Thoracic aorta (tissue), 2 donors: ENCODE data around the gene FANCI. TPM values are rescaled to one million over a fixed set of nuclear protein-coding genes. Genes with fewer than 3 reads are reported as not detected.

Experiments
- ATAC-seq: fragments of 150-250 bp; one replicate; pipeline ENCODE4 v1.8.0; 2017; ENCODE audit warnings: low read depth; ENCODE audit not compliant: insufficient number of reproducible peaks, low FRiP score
- DNase-seq: peaks from one replicate; pipeline ENCODE4 v3.0.0-alpha.2; 2020; ENCODE audit warnings: low spot score
- H3K27ac ChIP-seq, 2 donors: fragments of 200-600 bp; sonication (generic); 1 replicate in 1 of 2; 2 replicates in 1 of 2; pipeline ENCODE4 v1.5.1; 2016; ENCODE audit warnings: mild to moderate bottlenecking in 2 of 2, moderate library complexity in 2 of 2
- H3K27me3 ChIP-seq: fragments of 200-600 bp; sonication (generic); replicated peaks from 2 replicates; pipeline ENCODE4 v1.6.0; 2016; ENCODE audit warnings: mild to moderate bottlenecking; ENCODE audit not compliant: insufficient read depth
- H3K36me3 ChIP-seq: fragments of 200-600 bp; sonication (generic); one replicate; pipeline ENCODE4 v1.5.1; 2016
- H3K4me1 ChIP-seq, 2 donors: fragments of 200-600 bp; sonication (generic); 1 replicate in 1 of 2; 2 replicates in 1 of 2; pipeline versions ENCODE4 v1.5.1 to v1.6.0; 2016; ENCODE audit warnings: low read depth in 2 of 2, mild to moderate bottlenecking in 1 of 2; ENCODE audit not compliant: control insufficient read depth in 1 of 2
- H3K4me3 ChIP-seq: fragments of 200-600 bp; sonication (generic); 2 replicates; pipeline ENCODE4 v1.5.1; 2016; ENCODE audit warnings: mild to moderate bottlenecking
- H3K9me3 ChIP-seq: fragments of 200-600 bp; sonication (generic); 2 replicates; pipeline ENCODE4 v1.5.1; 2016
- total RNA-seq, 2 donors: library from RNA; depleted of rRNA; stranded (reverse); fragments of >200 nt; gene quantifications; one replicate each; pipeline versions ENCODE4 v1.1.0 to v1.2.3, GENCODE V29; 2016
- TF ChIP-seq, protein P1 (sequence below): fragments of 200-600 bp; sonication (generic); IDR thresholded peaks from one replicate; pipeline ENCODE4 v1.5.1; 2019; ENCODE audit warnings: antibody characterized with exemption

FANCI gene
- total RNA-seq, 2 donors from 2014 or later, result 3.0 to 16.2 TPM

DNA sequence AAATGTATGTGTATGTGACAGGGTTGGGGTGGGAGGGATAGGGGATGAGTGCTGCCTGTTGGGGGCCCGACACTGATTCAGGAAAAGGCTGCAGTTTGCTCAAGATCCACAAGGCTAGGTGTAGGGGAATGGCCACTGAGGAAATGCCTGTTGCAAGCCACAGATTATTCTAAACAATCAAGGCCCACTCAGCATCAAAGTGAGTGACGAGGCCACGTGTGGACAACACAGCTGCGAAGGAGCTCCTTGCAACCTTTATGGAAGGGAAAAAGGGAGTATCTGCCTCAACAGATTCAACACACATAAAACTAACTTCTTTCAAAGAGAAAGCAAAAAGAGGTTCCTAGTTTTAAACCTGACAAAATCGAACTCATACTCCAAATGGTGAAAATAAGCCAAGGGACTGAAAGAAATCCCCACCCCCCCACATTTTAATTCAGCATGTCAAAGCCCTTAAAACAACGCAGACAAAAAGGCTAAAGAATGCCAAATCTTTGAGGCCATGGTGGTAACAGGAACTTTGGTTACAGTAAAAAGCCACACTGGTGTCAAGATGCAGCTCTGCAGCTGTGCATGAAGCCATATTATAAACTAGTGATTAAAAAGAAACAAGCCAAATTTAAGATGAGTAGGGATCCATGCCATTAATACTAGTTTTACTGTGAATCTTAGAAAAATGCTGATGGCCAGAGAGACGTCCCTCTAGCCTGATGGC lies 87.3 kb downstream of the FANCI start:
- TF ChIP-seq, protein P1, sequence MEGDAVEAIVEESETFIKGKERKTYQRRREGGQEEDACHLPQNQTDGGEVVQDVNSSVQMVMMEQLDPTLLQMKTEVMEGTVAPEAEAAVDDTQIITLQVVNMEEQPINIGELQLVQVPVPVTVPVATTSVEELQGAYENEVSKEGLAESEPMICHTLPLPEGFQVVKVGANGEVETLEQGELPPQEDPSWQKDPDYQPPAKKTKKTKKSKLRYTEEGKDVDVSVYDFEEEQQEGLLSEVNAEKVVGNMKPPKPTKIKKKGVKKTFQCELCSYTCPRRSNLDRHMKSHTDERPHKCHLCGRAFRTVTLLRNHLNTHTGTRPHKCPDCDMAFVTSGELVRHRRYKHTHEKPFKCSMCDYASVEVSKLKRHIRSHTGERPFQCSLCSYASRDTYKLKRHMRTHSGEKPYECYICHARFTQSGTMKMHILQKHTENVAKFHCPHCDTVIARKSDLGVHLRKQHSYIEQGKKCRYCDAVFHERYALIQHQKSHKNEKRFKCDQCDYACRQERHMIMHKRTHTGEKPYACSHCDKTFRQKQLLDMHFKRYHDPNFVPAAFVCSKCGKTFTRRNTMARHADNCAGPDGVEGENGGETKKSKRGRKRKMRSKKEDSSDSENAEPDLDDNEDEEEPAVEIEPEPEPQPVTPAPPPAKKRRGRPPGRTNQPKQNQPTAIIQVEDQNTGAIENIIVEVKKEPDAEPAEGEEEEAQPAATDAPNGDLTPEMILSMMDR, result no peak
- peaks cover 51% of the 10 kb centered on the region for H3K36me3 ChIP-seq
- H3K4me3 ChIP-seq, result peak overlapping the region; percentile 14
- DNase-seq (no peak), ATAC-seq (no peak)
- H3K27me3 ChIP-seq, result no peaks in the 10 kb centered on the region
- H3K4me1 ChIP-seq, result peaks cover 26 to 61% of the 10 kb centered on the region in 2 donors
- H3K9me3 ChIP-seq, result no peaks in the 10 kb centered on the region
- H3K27ac ChIP-seq, result no peak overlapping the region

DNA sequence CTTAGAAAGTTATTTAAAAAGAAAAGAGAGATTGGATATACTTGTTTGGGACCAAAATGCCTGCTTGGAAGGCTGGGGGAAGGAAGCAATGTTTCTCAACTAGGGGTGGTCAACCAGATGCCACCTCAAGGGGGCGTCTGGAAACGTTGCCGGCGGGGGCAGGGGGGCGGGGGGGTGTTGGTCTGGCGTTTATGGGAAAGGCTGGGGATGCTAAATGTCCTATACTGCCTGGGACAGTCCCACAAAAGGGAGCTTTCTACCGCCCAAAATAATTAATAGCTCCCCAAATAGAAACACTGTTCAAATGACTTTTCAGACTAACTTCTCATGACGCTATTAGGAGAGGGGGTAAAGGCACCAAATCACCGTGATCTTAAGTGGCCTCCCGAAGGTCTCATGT lies 88.7 kb downstream of the FANCI start:
- Histone ChIP-seq H3K4me3 (no peak overlapping the region), H3K4me1 (peaks cover 26 to 61% of the 10 kb centered on the region in 2 donors), H3K27me3 (no peaks in the 10 kb centered on the region), H3K27ac (no peak overlapping the region), H3K9me3 (no peaks in the 10 kb centered on the region), H3K36me3 (peaks cover 37% of the 10 kb centered on the region)
- DNase-seq, result no peak
- TF ChIP-seq, protein P1, result peak; percentile 25
- ATAC-seq, result no peak

DNA sequence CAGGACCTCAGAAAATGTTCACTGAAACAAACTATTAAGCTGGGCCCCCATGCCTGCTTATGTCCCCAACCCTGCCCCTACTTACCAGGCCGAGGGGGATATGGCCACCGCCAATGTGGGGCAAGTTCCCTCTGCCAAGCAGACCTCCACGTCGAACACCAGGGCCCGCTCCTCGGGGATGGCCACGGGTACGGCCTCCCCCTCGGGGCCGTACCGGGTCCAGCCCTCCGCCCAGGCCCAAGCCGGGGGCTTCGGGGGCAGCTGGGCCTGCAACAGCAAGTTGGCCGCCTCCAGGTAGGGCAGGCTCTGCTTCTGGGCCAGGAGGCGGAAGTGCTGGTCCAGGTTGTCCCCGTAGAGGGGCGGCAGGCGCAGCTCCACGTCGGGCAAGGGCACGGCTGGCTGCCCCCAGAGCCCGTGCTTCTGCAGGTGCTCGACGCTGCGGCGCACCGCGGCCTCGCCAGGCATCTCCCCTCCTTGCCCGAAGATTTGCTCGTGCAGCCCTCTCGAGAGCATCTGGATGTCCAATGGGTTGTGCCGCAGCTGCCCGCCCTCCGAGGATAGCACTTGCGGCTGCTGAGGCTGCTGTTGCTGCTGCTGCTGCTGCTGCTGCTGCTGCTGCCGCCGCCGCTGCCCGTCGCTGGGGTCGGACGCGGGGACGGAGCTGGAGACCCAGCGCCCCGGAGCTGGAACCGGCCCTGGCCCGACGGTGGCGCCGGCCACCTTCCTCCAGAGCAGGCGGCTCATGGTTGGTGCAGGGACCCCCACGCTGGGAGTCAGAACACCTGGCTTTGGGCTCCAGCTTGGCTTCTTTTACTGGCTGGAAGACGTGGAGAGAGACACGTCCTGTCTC lies 89.5 kb downstream of the FANCI start:
- no peak for DNase-seq
- TF ChIP-seq, protein P1, result no peak
- ATAC-seq, result no peak
- peak overlapping the region; percentile 84 for H3K4me3 ChIP-seq
- no peaks in the 10 kb centered on the region for H3K9me3 ChIP-seq
- no peak overlapping the region for H3K27ac ChIP-seq
- H3K36me3 ChIP-seq, result peaks cover 34% of the 10 kb centered on the region
- peaks cover 26 to 61% of the 10 kb centered on the region in 2 donors for H3K4me1 ChIP-seq
- H3K27me3 ChIP-seq, result no peaks in the 10 kb centered on the region

DNA sequence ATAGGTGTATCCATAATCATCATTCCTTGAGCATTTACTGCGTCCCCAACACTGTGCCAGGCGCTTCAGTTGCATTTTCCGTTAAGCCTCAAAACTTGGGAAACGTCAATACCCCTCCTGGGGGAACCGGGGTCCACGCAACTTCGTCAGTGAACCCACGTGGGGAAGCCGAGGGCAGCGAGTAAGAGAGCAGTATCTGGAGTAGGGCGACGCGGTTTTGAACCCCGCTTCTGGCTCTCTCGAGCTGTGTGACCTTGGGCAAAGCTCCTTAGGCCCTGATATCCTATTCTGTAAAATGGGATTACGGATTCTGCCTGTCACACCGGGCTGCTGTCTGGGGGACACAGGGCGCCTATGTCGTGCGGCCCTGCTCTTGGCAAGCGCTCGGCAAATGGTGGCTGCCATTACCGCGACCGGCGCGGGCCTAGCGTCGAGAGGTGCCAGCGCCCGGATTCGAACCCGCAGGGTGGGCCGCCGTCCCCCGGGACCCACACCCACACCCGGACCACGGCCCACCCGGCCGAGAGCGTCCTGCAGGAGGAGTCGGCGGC lies 90.3 kb downstream of the FANCI start:
- Histone ChIP-seq H3K36me3 (peaks cover 26% of the 10 kb centered on the region), H3K4me3 (peak overlapping the region; percentile 84), H3K27me3 (no peaks in the 10 kb centered on the region), H3K27ac (peak overlapping the region; percentile 76 to 86), H3K4me1 (peaks cover 26 to 58% of the 10 kb centered on the region in 2 donors), H3K9me3 (no peaks in the 10 kb centered on the region)
- ATAC-seq (no peak), DNase-seq (no peak)
- TF ChIP-seq, protein P1, result no peak
